Endodermal cell (in vitro differentiated cells): ENCODE data around the gene SH3D19. TPM values are rescaled to one million over a fixed set of nuclear protein-coding genes. Genes with fewer than 3 reads are reported as not detected.

Experiments used
- DNase-seq: peaks from one replicate; pipeline ENCODE4 v3.0.0-alpha.2; 2017
- H3K27ac ChIP-seq: 2 replicates; pipeline ENCODE4 v1.5.1; 2013; ENCODE audit warnings: mild to moderate bottlenecking, low read depth, low read length, moderate library complexity
- H3K27me3 ChIP-seq: 2 replicates; pipeline ENCODE4 v1.6.1; 2013; ENCODE audit warnings: mild to moderate bottlenecking, low read length, moderate library complexity; ENCODE audit not compliant: insufficient read depth, control insufficient read depth, poor library complexity, severe bottlenecking
- H3K36me3 ChIP-seq: 2 replicates; pipeline ENCODE4 v1.7.0; 2013; ENCODE audit warnings: mild to moderate bottlenecking, low read length, moderate library complexity; ENCODE audit not compliant: control insufficient read depth, insufficient read depth
- H3K4me1 ChIP-seq: one replicate; pipeline ENCODE4 v1.7.0; 2013; ENCODE audit warnings: low read length; ENCODE audit not compliant: control insufficient read depth, insufficient read depth
- H3K4me3 ChIP-seq: 2 replicates; pipeline ENCODE4 v1.5.1; 2013; ENCODE audit warnings: mild to moderate bottlenecking, low read length, moderate library complexity
- H3K9ac ChIP-seq: 2 replicates; pipeline ENCODE4 v1.6.1; 2013; ENCODE audit warnings: mild to moderate bottlenecking, low read length, moderate library complexity; ENCODE audit not compliant: poor library complexity, severe bottlenecking; ENCODE audit errors: extremely low read depth
- H3K9me3 ChIP-seq: 2 replicates; pipeline ENCODE4 v1.6.1; 2013; ENCODE audit warnings: mild to moderate bottlenecking, low read length, moderate library complexity; ENCODE audit not compliant: control insufficient read depth
- H3K27ac Mint-ChIP-seq: 2 replicates; pipeline ENCODE4 v1.8.0; 2020; ENCODE audit warnings: mixed read lengths
- H3K27me3 Mint-ChIP-seq: 2 replicates; pipeline ENCODE4 v1.8.0; 2021; ENCODE audit warnings: mild to moderate bottlenecking, mixed read lengths; ENCODE audit not compliant: insufficient read depth
- H3K36me3 Mint-ChIP-seq: 2 replicates; pipeline ENCODE4 v1.8.0; 2020; ENCODE audit warnings: low read depth, mixed read lengths
- H3K4me1 Mint-ChIP-seq: 2 replicates; pipeline ENCODE4 v1.8.0; 2020; ENCODE audit warnings: mixed read lengths
- H3K4me3 Mint-ChIP-seq: 2 replicates; pipeline ENCODE4 v1.8.0; 2020; ENCODE audit warnings: mild to moderate bottlenecking, moderate library complexity, mixed read lengths
- H3K9me3 Mint-ChIP-seq: 2 replicates; pipeline ENCODE4 v1.8.0; 2020; ENCODE audit warnings: mild to moderate bottlenecking, mixed read lengths
- CTCF ChIP-seq: fragments of 200-600 bp; sonication (generic); conservative IDR thresholded peaks from 2 replicates; pipeline ENCODE4 v1.5.0; 2021; ENCODE audit warnings: antibody characterized with exemption, mild to moderate bottlenecking
- WGBS, 2 experiments: methylation state at CpG; one replicate each; pipeline versions ENCODE4 v1.1.5 to v1.1.7; 2013; ENCODE audit warnings: missing lambda C conversion rate in 2 of 2, mixed read lengths in 1 of 2; ENCODE audit not compliant: insufficient coverage in 1 of 2, insufficient read length in 1 of 2; 5-methylcytosine and 5-hydroxymethylcytosine counted together
- total RNA-seq, 2 donors: library from RNA; stranded (reverse); fragmentation: NEBNext Ultra II Directional in 1 of 2; extraction: Animal tissue kit (Norgen Biotek cat#: 25700) in 1 of 2; gene quantifications; 2 replicates in 1 of 2; 3 replicates in 1 of 2; pipeline ENCODE4 v1.2.1, GENCODE V29; 2021

The SH3D19 gene
- total RNA-seq, 2 donors from 2014 or later: 48.8 to 55.6 TPM

- WGBS, 2 experiments: 75% methylated on average over 5 to 6 of the region's 6 CpGs
- H3K9me3 Mint-ChIP-seq: no peaks in the 10 kb centered on the region
- H3K27me3 Mint-ChIP-seq: peaks cover 4% of the 10 kb centered on the region
- Histone ChIP-seq H3K4me1 (no peaks in the 10 kb centered on the region), H3K36me3 (no peaks in the 10 kb centered on the region), H3K4me3 (peak overlapping the region; percentile 90), H3K27me3 (no peaks in the 10 kb centered on the region), H3K9ac (no peak overlapping the region), H3K9me3 (no peaks in the 10 kb centered on the region), H3K27ac (peak overlapping the region; percentile 81)
- H3K36me3 Mint-ChIP-seq: peaks cover 1% of the 10 kb centered on the region
- H3K27ac Mint-ChIP-seq: peak overlapping the region; percentile 97
- H3K4me3 Mint-ChIP-seq: peak overlapping the region; percentile 67
- peaks cover 34% of the 10 kb centered on the region for H3K4me1 Mint-ChIP-seq
- DNase-seq: no peak
- TF ChIP-seq CTCF: no peak
Measured at GRCh38 chr4:151325949-151326246, 493 bp upstream of the SH3D19 start.

- H3K27ac Mint-ChIP-seq: peak overlapping the region; percentile 99
- DNase-seq: peak; percentile 90
- H3K27me3 ChIP-seq: no peaks in the 10 kb centered on the region
- H3K36me3 ChIP-seq: no peaks in the 10 kb centered on the region
- H3K27ac ChIP-seq: peak overlapping the region; percentile 81
- H3K4me3 Mint-ChIP-seq: peak overlapping the region; percentile 67
- peaks cover 2% of the 10 kb centered on the region for H3K36me3 Mint-ChIP-seq
- peaks cover 34% of the 10 kb centered on the region for H3K4me1 Mint-ChIP-seq
- no peaks in the 10 kb centered on the region for H3K9me3 Mint-ChIP-seq
- no peaks in the 10 kb centered on the region for H3K9me3 ChIP-seq
- H3K4me1 ChIP-seq: no peaks in the 10 kb centered on the region
- WGBS, 2 experiments: 0% methylated on average over 9 to 21 of the region's 21 CpGs
- H3K27me3 Mint-ChIP-seq: peaks cover 4% of the 10 kb centered on the region
- peak overlapping the region; percentile 90 for H3K4me3 ChIP-seq
- H3K9ac ChIP-seq: peak overlapping the region; percentile 81
- TF ChIP-seq CTCF: no peak
Measured at GRCh38 chr4:151324752-151325110, 674 bp downstream of the SH3D19 start.

- peaks cover 7% of the 10 kb centered on the region for H3K36me3 Mint-ChIP-seq
- no peaks in the 10 kb centered on the region for H3K36me3 ChIP-seq
- DNase-seq: no peak
- H3K9me3 Mint-ChIP-seq: no peaks in the 10 kb centered on the region
- peak overlapping the region; percentile 81 for H3K27ac ChIP-seq
- H3K4me3 Mint-ChIP-seq: peak overlapping the region; percentile 67
- H3K9me3 ChIP-seq: no peaks in the 10 kb centered on the region
- H3K4me1 Mint-ChIP-seq: peaks cover 34% of the 10 kb centered on the region
- H3K9ac ChIP-seq: peak overlapping the region; percentile 81
- peak overlapping the region; percentile 99 for H3K27ac Mint-ChIP-seq
- peaks cover 4% of the 10 kb centered on the region for H3K27me3 Mint-ChIP-seq
- no peak for TF ChIP-seq CTCF
- H3K4me3 ChIP-seq: peak overlapping the region; percentile 90
- H3K27me3 ChIP-seq: no peaks in the 10 kb centered on the region
- WGBS, 2 experiments: 0 to 1% methylated on average over 3 to 12 of the region's 12 CpGs
- no peaks in the 10 kb centered on the region for H3K4me1 ChIP-seq
Measured at GRCh38 chr4:151324124-151324751, 1.2 kb downstream of the SH3D19 start.
